Measurements from ENCODE around the gene TGIF2. TPM values are rescaled to one million over a fixed set of nuclear protein-coding genes. Genes with fewer than 3 reads are reported as not detected.

TGIF2 gene
- total RNA-seq: 47.4 TPM

DNA sequence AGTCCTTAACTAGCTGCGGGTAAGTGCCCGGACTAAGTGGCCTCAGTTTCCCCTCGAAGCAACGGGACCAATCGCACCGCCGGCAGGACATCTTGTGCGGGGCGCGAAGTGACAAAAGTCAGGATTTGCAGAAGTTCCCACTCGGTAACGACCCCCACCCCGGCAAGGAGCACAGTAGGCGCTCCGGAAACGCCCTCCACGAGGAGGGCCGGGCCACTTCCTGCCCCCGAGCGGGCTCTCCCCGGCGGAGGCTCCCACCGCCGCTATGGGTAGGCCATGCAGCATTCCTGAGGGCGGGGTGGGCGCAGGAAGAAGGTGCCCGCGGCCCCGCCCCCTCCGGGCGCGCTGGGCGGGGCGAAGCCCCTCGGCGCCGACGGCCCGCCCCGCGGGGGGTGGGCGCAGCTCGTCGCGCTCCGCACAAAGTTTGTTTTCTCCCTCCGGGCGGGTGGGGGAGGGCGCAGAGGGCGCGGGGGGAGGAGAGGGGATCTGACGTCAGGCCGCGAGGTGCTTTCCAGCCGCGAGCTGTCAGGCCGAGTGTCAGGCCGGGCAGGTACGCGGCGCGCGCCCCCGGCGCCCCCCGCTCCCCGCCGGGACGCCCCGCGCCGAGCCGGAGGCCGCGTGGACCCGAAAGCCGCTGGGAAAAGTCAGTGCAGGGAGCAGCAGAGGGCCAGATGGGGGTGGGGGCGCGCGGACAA is at the start of gene TGIF2:
TSS of gene TGIF2 (plus strand) at position 495 of the 695 bp plus-strand sequence. CDS start 5,178 bp downstream, outside the sequence.
- DNase-seq (ENCODE audit: low read depth in 2 of 3, low spot score in 2 of 3): peak; percentile 83 to 94 (median 93)

DNA sequence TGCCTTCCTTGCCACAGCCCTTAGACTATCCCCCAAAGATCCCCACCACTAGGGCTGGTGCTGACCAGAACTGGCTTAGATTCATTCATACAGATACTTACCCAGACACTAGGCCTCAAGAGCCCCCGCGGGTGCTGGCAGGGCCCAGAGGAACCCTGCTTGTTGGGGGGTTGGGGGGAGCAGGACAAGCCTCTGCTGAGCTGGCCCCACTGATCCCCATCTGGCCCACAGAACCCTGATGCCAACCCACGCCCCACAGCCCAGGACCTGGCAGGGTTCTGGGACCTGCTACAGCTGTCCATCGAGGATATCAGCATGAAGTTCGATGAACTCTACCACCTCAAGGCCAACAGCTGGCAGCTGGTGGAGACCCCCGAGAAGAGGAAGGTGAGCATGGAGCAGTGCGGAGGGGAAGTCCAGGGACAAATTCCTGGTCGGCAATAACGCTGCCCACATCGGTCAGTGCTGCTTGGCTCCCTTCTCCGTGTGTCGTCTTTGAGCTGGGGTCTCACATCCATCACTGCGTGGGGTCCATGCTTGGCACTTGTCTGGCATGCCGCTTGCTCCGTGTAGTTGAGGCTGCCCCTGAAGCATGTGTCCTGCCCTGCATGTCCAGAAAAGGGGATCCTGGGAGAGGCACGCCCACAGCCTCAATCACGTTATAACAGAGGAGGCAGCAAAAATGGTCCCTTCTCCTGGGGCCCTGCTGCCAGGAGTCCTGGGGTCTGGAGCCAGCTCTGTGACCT is 47.6 kb upstream of the TGIF2 start:
- no peak for DNase-seq (ENCODE audit: low read depth in 2 of 3, low spot score in 2 of 3)

DNA sequence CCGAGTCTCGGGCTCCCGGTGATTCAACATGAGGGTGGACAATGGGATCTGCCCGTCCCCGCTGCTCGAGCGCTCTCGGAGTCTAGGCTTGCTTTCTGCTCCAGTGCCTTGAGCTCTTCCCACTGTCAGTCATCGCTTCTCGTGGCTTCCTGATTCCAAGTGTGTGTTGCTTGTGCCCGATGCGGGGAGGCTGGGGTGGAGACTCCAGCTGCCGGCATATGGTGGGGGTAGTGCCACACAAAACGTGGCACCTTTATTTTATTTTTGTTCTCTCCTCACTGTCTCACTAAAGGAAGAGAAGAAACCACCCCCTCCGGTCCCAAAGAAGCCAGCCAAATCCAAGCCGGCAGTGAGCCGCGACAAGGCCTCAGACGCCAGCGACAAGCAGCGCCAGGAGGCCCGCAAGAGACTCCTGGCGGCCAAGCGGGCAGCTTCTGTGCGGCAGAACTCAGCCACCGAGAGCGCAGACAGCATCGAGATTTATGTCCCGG is 46.8 kb upstream of the TGIF2 start:
- no peak for DNase-seq (ENCODE audit: low read depth in 2 of 3, low spot score in 2 of 3)

DNA sequence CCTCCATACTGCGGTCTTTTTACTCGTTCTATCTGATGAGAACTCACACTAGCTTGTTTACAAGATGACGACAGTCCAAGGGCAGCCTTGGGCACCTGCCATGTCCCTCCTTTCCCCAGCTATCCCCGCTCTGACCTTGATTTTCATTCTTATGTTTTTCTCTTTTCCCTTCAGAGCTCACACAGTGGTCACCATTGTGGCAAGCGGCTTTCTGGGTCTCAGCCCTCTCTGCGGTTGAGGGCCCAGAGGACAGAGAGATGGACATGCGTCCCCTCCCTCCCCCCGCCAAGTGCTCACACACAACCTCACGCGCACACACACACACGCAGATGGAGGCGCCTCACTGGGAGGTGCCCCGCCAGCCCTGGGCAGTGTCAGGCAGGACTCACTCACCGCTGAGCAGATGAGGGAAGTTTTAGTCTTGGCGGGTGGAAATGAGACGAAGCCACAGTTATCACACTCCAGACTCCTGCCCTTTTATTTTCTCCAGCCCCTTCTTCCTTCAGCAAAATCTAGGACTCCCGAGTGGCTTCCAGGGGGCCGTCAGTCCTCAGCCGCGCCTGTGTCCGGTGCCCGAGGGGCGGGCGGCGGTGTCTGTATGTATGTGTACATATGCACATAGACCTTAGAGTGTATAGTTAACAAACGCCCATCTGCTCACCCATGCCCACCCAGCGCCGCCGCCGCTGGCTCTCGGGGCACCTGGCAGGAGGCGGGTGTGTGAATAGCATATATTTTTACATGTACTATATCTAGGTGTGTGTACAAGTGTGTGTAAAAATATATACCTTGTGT is 45.9 kb upstream of the TGIF2 start:
- no peak for DNase-seq (ENCODE audit: low read depth in 2 of 3, low spot score in 2 of 3)

DNA sequence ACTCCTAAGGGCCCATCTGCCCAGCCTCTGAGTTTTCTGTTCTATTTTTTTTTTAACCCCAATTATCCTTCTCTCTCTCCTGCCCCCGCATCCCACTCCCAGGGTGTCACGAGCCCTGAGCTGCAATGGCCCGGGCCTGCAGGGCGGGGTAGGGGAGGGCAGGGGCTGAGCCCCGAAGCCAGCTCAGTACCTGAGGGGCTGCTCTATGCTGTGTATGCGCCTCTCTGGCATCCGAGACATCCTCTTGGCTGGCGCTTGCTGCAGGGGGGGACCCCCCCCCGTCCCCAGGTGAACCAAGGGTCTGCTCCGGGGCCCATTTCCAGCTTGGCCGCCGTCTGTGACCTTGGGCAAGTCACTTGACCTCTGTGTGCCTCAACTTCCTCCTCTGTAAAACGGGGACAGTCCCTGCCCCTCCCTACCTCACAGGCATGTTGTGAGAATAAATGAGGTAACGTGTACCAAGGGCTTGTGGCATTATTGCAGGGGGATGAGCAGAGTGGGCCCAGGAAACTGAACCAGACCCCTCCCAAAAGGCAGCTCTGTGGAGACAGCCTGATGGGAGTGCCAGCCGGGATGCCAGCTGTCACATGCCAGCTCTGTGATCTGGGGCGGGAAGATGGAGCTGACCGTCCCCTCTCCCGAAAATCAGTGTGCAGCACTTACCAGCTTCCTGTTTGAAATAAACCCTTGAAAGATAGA is 45.1 kb upstream of the TGIF2 start:
- no peak for DNase-seq (ENCODE audit: low read depth in 2 of 3, low spot score in 2 of 3)

DNA sequence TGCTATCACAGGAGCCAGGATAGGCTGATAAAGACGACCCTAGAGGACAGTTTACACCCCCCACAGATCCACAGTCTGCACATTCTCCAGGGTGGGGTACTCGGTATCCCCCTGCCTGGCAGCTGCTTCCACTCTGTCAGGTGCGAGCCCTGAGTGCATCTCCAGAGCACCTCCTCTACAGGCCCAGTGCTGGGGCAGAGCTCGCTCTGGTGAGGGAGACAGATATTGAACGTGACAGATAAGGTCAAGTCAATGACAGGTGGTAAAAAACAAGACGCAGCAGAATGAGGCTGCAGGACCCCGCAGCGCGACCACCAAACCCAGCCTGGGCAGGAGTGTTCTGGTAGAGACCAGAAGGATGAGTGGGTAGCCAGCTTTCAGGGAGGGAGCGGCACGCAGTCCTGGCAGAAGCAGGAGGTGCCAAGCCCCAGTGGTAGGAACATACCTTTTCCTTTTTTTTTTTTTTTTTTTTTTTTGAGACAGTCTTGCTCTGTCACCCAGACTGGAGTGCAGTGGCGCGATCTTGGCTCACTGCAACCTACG is 44.5 kb upstream of the TGIF2 start:
- no peak for DNase-seq (ENCODE audit: low read depth in 2 of 3, low spot score in 2 of 3)

DNA sequence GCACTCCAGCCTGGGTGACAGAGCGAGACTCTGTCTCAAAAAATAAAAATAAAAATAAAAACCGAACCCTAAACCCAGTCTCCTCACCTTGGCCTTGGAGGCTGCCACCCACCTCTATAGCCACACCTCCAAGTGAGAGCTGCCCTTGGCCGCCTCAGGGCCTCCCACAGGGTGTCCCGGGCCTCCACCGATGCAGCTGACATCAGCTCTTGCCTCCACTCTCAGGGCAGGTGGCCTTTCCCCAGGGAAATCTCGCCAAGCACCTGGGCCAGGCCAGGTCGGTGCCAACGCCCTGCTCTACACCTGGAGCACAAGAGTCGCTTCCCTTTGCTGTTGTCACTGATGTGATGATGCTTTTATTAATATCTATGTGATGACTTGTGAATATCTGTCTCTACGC is 41.0 kb upstream of the TGIF2 start:
- DNase-seq (ENCODE audit: low read depth in 2 of 3, low spot score in 2 of 3): no peak

DNA sequence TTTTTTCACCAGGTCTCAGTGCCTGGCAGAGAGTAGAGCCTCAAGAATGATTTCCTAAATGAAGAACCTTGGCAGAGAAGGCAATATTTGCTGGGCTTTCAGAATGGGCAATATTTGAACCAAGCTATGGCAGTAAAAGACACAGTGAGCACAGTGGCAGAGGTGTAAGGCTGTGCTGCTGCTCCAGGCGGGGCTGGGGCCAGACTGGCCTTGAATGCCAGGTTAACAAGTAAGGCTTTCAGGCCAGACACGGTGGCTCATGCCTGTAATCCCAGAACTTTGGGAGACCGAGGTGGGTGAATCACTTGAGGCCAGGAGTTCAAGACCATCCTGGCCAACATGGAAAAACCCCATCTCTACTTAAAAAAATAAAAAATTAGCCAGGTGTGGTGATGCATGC is 40.6 kb upstream of the TGIF2 start:
- no peak for DNase-seq (ENCODE audit: low read depth in 2 of 3, low spot score in 2 of 3)

DNA sequence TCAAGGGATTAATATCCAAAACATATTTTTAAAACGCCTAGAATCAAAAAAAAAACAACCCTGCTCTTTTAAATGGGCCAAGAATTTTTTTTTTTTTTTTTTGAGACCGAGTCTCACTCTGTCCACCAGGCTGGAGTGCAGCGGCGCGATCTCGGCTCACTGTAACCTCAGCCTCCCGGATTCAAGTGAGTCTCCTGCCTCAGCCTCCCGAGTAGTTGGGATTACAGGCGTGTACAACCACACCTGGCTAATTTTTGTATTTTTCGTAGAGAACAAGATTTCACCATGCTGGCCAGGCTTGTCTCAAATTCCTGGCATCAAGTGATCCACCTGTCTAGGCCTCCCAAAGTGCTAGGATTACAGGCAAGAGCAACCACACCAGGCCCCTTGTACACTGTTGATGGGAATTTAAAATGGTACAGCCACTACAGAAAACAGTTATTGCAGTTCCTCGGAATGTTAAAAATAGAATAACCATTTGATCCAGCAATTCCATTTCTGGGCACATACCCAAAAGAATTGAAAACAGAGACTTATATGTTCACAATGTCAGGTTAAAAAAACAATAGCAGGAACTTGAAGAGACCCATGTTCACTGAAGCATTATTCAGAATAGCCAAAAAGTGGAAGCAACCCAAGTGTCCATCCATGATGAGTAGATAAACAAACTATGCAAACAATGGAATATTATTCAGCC is 35.2 kb upstream of the TGIF2 start:
- no peak for DNase-seq (ENCODE audit: low read depth in 2 of 3, low spot score in 2 of 3)

DNA sequence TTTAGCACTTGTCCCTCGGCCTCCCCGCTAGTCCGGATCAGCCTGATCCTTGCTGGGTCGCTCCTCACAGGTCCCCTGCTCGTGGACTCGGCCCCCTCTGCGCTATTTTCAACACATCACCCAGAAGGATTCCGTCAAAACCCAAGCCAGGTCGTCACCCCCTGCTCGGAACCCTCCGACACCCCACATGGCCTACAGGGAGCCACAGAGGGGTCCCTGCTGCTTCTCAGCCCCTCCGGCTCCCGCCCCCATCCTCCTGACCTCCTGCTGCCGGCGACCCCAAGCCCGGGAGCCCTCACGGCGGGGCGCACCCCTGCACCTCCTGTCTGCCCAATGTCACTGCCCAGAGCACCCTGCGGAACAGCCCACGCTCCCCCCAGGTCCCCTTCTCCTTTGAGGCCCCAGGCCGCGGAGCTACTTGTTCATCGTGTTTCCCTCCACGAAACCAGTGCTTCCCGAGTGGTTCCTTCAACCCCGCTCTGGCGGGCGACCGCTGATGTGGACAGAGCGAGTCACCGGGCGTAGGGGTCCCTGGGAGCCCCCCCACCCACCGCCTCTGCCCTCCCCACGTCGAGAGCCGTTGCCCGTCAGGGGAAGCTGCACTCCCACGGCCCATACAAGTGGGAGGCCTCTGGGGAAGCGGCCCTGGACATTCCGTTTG is 32.7 kb upstream of the TGIF2 start:
- peak in 1 of 3 donors; percentile 5 for DNase-seq (ENCODE audit: low read depth in 2 of 3, low spot score in 2 of 3)

DNA sequence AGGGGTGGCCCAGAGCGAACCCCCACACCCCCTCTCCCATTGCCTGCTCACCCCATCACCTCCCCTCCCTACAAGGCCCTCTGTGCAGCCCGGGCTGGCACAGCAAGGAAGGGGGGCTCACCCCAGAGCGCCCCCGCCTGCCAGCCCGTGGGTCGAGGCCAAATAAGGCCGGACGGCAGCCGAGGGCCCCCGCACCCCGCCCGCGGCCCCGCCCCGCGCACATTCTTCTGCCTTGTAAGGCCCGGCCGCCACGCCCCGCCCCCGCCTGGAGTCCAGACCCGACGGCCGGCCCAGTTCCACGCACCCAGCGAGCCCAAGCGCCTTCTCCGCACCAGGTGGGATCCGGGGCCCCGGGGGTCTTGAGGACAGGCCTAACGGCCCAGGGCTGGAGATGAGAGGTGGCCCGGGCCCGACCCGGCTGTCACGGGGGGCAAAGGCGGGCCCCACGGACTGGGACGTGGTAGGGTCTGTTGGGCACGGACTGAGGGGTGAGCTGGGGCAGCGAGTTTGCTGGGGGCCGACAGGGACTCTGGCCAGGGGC is 32.1 kb upstream of the TGIF2 start, which contains the start of gene MYL9:
TSS of gene MYL9 (plus strand) at position 293 of the 541 bp plus-strand sequence. CDS start 3,366 bp downstream, outside the sequence.
- peak in 2 of 3 donors; percentile 20 to 22 for DNase-seq (ENCODE audit: low read depth in 2 of 3, low spot score in 2 of 3)

DNA sequence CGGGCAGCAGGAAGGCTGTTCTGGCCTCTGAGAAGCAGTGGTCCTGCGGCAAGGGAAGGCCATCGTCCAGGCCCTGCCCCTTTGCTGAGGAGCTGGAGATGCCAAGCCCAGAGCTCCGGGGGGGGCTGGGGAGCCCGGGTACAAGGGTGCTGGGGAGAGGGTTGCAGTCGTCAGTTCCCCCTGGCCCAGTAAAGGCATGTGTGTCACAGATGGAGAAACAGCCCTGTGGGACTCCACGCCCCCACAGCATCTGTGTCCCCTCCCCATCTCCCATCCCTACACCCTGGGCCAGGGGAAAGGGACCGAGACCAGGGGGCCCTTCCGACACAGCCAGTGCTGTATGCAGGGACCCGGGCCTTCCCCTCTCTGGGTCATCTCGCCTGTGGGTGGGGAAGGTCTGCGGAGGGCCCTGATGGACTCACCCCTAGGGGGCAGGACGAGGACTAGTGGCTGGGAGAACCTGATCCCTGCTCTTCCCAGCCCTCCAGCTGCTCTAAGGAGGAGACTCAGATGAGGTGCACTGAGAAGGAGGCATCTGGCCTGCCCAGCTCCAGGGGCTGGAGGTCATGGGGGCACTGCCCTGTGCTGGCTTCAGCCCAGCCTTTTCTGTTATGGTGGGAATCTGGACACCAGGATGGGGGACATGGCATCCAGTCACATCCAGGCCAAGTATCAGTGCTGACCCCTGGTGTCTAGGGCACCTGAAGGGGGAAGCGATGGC is 31.5 kb upstream of the TGIF2 start:
- peak in 2 of 3 donors; percentile 15 for DNase-seq (ENCODE audit: low read depth in 2 of 3, low spot score in 2 of 3)

DNA sequence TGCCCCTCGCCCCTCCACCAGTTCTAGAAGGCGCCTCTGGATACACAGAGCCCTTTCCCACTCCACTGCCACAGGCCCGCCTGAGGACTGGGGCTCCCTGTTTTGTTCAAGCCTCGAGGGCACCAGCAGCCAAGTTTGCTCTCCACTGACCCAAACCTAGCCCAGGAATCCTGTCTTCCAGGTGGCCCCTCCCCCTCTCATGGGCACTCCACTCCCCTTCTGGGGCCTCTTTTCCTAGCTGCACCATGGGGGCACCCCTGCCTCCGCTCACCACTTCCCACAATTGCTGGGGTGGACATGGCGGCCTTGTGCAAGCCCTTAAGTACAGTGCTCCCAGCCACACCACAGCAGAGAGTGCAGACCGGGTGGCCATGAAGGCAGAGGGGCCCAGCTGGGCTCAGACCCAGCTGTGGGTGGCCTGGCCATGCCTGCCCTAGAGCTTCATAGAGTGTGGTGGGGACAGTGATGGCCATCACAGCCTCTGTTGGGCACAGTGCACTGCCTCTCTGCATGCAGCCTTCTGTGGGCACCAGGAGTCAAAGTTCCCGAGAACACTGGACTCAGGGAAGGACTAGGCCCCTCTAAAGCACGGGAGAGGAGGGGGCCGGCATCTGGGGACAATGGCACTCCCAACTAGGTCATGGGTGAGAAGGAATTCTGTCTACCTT is 30.7 kb upstream of the TGIF2 start:
- DNase-seq (ENCODE audit: low read depth in 2 of 3, low spot score in 2 of 3): no peak

DNA sequence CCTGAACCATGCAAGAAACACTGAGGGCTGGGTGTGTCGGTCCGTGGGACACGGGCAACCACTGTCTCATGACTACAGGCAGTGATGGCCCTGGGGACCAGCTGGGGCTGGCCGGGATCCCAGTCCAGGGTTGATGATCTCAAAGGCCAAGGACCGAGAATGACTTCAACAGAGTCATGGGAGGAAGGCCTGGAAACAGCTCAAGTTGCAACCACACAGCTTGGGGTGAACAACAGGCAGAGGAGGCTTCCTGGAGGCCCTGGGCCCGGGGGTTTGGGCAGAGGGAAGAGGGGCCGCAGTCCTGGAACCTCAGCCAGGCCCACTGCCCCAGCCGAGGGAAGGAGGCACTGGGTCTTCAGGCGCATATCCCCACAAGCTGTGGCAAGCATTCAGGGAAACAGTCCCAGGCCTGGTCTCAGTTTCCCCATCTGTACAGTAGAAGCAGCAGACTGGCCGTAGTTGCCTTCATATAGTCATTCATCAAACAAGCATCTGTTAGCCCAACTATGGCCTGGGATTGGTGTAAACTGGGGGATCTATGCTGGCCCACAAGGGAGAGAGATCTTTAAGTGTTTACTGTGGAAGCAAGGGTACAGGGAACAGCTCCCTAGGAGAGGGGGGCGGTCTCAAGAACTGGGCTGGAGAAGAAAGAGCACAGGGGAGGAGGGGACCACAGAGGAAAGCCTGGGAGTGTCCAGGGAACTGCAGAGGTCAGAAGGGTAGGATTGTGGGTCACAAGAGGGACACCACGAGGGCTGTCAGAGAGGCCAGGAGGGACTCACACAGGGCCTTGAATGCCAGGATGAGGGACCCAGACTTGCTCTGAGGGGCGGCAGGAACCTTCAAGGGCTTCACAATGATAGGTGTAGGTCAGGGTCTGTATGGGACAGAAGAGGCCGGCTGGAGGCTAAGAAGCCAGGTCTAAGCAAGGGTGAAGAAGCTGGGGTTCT is 29.9 kb upstream of the TGIF2 start:
- no peak for DNase-seq (ENCODE audit: low read depth in 2 of 3, low spot score in 2 of 3)

DNA sequence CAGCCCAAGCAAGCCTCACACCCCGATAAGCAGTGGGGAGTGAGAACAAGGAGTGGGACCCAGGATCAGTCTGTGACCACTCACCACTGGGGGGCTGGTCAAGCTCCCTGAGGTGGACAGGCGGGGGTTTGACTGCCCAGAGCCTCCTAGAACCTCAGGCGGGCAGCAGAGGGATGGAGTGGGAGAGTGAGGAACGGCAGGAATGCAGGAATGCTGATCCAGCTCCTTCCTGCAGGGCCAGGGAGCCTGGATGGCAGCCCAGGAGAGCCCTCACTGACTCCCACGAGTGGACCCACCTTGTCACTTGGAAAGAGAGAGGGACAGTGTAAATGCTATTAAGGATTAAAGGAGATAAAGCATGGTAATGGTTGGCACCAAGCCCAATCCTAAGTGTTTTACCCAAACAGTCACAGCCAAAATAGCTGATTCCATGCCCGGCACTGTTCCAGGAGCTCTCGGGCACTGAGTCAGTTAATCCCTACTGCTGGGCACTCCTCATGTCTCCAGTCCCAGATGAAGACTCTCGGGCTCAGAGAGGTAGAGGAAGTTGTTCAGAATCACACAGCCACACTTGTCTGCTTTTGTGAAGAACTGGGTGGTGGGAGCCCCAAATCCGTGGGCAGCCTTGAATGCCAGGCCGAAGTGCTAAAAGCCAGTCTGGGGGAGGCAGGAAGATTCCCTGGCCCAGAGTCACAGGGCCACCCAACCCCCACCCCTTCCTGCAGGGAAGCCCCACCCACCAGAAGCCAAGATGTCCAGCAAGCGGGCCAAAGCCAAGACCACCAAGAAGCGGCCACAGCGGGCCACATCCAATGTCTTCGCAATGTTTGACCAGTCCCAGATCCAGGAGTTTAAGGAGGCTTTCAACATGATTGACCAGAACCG is 29.0 kb upstream of the TGIF2 start:
- DNase-seq (ENCODE audit: low read depth in 2 of 3, low spot score in 2 of 3): no peak
